PFSK-1 (cell line): ENCODE data around the gene WDR38.

ENCODE experiments used
- POLR2AphosphoS5 ChIP-seq: IDR thresholded peaks from 2 replicates; pipeline ENCODE4 v1.6.1; 2012; ENCODE audit warnings: low read depth, mild to moderate bottlenecking, control low read depth, low read length, moderate library complexity
- SIN3A ChIP-seq: IDR thresholded peaks from 2 replicates; pipeline ENCODE4 v1.6.1; 2012; ENCODE audit warnings: mild to moderate bottlenecking, low read length, moderate library complexity, borderline replicate concordance; ENCODE audit not compliant: insufficient read depth
- TAF1 ChIP-seq: IDR thresholded peaks from 2 replicates; pipeline ENCODE4 v1.6.1; 2012; ENCODE audit warnings: low read length, control low read depth, borderline replicate concordance; ENCODE audit not compliant: insufficient read depth
- TF ChIP-seq, protein P1 (sequence below), 2 experiments: IDR thresholded peaks; 2 replicates each; pipeline versions ENCODE4 v1.6.1 to v1.8.0; 2011 to 2012; ENCODE audit warnings: low read depth in 2 of 2, low read length in 2 of 2, control low read depth in 1 of 2, inconsistent platforms in 1 of 2, mild to moderate bottlenecking in 1 of 2, moderate library complexity in 1 of 2; ENCODE audit not compliant: insufficient read depth in 1 of 2

DNA sequence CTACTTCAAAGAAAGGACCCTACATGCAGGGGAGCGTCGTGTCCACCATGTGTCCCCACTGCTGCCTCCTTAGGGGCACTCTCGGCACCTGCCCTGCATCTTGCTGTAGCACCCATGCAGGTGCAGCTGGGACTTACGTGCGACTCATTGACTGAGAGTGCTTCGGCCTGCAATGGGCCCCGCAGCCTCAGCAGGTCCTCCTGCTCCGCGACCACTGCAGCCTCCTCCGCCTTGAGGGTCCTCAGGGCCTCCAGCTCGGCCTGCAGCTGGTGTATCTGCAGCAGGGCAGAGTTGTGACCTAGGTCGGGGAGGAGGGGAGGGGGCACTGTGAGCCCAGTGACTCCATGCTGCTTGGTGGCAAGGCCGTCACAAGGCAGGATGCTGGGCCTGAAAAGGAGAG is 35.7 kb downstream of the WDR38 start:
- TF ChIP-seq POLR2AphosphoS5 (no peak), TAF1 (no peak), SIN3A (no peak)
- TF ChIP-seq, protein P1, sequence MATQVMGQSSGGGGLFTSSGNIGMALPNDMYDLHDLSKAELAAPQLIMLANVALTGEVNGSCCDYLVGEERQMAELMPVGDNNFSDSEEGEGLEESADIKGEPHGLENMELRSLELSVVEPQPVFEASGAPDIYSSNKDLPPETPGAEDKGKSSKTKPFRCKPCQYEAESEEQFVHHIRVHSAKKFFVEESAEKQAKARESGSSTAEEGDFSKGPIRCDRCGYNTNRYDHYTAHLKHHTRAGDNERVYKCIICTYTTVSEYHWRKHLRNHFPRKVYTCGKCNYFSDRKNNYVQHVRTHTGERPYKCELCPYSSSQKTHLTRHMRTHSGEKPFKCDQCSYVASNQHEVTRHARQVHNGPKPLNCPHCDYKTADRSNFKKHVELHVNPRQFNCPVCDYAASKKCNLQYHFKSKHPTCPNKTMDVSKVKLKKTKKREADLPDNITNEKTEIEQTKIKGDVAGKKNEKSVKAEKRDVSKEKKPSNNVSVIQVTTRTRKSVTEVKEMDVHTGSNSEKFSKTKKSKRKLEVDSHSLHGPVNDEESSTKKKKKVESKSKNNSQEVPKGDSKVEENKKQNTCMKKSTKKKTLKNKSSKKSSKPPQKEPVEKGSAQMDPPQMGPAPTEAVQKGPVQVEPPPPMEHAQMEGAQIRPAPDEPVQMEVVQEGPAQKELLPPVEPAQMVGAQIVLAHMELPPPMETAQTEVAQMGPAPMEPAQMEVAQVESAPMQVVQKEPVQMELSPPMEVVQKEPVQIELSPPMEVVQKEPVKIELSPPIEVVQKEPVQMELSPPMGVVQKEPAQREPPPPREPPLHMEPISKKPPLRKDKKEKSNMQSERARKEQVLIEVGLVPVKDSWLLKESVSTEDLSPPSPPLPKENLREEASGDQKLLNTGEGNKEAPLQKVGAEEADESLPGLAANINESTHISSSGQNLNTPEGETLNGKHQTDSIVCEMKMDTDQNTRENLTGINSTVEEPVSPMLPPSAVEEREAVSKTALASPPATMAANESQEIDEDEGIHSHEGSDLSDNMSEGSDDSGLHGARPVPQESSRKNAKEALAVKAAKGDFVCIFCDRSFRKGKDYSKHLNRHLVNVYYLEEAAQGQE (IDR thresholded peaks at IDR 0.05; ENCODE audit: insufficient read depth in 1 of 2, low read depth in 2 of 2, low read length in 2 of 2): no peak
